Activated effector memory CD4-positive, alpha-beta T cell treated with anti-CD3 and anti-CD28 coated beads, Interleukin-2, amount 50 U/mL, for 16 hours (primary cell): Measurements from ENCODE around the gene TIMP1.

Experiments
- DNase-seq: peaks from one replicate; pipeline ENCODE4 v3.0.0-alpha.2; 2020

TIMP1 gene

DNA sequence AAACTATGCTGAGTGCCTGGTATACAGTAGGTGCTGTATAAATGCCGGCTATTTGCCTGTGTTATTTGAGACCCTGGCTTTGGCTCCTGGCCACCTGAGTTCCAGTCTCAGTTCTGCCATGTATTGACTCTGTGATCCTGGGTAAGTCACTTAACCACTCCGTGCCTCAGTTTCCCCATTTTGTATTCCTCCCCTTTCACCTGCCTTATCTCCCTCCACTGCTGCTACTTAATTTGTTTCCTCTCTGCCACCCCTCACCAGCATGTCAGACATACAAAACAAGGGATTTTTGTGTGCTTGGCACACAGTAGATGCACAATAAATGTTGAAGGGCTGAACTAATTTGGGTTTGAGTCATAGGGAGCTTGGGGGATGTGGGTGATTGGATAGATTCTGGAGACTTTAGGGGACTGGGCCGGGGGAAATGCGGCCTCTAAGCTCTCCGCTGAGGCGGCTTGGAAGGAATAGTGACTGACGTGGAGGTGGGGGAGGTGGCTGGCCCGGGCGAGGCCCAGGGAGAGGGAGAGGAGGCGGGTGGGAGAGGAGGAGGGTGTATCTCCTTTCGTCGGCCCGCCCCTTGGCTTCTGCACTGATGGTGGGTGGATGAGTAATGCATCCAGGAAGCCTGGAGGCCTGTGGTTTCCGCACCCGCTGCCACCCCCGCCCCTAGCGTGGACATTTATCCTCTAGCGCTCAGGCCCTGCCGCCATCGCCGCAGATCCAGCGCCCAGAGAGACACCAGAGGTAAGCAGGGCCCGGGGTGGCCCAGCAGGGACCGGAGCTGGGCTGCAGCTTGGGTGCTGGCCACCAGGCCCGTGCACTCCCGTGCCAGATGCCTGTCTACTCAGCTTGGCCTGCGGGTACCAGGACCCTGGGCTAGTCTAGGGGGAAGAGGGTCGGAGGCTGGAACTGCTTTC lies at the start of gene TIMP1:
TIMP1 (plus strand) TSS at position 706 of the 917 bp plus-strand sequence. CDS start 980 bp downstream, outside the sequence.
- DNase-seq, result peak; percentile 92

DNA sequence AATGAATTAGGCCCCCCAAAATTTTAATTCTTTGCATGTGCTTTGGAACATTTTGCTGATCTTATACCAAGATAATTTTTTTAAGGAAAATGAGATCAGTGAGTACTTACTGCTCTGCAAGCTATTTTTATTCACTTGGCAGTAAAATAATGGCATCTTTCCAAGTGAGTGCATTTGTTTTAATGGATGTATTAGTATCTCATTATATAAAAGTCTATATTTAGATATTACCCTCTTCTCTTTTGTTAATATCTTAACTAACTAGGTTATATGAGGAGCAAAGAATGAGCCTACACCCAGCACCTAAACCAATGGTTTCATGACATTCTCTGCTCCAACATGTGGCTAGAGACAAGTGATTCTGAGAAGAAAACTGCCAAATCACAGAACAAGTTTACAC lies 42.4 kb upstream of the TIMP1 start:
- no peak for DNase-seq

DNA sequence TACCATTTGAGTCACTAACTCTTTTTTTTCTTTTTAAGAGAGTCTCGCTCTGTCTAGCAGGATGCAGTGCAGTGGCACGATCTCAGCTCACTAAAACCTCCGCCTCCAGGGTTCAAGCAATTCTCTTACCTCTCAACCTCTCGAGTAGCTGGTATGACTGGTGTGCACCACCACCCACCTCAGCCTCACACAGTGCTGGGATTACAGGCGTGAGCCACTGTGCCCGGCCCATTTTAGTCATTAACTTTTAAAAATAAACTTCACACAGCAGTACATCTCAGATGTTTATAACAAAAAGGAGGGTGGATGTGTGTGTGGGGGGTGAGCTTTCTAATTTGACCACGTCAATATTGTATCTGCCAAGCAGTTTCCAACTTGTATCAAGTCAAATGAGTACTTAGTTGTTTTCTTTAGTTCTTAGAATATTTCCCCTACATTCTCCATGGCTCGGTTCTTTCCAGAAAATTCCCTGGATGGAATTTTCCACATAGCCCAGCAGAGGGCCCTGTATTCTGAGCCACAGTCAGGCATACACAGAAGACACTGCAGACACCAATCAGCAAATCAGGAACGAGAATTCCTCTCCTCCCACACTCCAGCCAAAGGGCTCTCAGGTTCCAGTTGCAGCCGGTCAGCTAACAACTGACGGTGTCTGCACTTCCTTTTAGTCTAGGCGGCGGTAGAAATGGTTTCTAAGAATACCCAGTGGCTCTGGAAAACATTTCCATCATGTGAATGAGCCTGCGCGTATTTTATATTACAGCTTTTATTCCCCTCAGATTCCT lies 41.3 kb upstream of the TIMP1 start:
- DNase-seq, result no peak

DNA sequence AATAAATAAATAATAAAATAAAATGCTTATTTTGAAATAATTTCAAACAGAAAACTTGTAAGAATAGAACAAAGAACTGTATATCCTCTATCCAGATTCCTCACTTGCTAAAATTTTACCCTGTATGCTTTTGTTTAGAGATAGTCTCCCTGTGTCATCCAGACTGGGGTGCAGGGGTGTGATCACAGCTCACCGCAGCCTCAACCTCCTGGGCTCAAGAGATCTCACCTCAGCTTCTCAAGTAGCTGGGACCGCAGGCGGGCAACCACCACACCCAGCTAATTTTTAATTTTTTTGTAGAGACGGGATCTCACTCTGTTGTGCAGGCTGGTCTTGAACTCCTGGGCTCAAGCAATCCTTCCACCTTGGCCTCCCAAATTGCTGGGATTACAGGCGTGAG lies 38.7 kb upstream of the TIMP1 start:
- DNase-seq, result no peak

DNA sequence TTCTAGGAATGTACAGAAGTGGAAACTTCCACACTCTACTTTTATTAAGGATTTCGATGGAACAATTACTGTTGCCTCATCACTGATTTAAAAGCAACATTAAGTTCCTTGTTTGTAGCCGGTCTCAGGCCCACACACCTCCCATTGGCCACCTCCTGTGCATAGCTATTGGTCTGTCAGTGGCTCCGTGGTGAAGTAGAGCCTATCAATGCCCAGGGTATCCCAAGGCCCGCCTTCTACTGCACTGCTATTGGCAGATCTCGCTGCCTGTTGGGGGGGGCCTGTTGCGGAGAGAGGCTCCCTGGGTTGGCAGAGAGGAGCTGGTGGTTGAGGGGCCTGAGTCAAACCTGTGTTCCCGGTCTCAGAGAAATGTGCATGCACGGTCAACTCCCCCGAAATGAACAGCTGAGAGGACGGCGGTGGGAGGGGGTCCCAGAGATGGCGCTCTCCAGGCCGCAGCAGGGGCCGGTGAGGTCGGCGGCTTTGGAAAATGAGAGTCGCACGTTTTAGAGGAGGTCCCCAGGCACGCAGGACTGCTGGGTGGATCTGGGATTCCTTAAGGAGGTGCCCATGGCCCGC lies 26.1 kb upstream of the TIMP1 start:
- DNase-seq, result peak; percentile 93

DNA sequence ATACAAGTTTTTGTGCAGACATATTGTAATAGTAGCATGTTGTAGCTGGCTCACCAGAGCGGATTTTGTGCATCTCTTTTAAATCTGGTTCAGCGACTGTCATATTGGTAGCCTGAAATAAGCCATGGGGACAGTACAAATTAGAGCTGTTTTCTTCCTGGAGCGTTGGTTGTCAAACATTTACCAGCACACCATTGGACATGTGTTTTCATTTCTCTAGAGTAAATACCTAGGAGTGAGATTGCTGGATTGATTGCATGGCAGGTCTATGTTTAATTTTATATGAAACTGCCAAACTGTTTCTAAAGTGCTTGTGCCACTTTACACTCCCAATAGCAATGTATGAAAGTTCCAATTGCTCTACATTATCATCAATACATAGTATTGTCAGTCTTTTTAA lies 23.8 kb upstream of the TIMP1 start:
- DNase-seq, result no peak

DNA sequence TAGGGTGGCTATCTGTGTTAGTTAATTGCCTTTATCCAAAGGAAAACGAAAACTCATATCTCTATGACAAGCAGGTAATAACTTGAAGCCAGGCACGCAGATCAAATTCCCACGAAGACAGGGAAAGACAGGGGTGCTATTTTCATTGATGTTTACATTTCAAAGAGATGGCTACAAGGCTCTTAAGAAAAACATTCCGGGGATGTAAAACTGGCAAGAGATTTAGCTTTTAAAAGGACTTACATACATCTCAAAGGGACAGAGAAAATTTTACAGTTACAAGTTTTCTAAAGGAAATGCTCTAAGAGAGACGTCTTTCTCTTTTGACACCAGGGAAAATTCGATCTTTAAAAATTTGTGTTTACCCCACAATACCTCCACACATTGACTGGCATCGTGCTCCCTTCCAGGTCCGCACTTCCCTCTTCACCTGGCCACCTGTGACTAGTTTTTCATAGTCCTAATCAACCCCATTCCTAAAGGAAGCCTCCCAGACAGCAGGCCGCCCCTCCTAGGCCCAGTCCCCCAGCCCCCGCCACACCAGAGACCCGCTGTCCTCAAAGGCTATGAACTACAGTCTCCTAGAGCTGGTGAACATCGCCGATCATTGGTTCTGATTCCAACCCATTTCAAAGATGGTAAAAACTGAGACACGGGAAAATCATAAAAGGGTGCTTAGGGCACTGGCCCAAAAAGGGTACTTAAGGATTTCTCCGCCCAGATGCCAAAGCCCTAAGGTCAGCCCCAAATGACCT lies 21.9 kb upstream of the TIMP1 start:
- DNase-seq, result no peak

DNA sequence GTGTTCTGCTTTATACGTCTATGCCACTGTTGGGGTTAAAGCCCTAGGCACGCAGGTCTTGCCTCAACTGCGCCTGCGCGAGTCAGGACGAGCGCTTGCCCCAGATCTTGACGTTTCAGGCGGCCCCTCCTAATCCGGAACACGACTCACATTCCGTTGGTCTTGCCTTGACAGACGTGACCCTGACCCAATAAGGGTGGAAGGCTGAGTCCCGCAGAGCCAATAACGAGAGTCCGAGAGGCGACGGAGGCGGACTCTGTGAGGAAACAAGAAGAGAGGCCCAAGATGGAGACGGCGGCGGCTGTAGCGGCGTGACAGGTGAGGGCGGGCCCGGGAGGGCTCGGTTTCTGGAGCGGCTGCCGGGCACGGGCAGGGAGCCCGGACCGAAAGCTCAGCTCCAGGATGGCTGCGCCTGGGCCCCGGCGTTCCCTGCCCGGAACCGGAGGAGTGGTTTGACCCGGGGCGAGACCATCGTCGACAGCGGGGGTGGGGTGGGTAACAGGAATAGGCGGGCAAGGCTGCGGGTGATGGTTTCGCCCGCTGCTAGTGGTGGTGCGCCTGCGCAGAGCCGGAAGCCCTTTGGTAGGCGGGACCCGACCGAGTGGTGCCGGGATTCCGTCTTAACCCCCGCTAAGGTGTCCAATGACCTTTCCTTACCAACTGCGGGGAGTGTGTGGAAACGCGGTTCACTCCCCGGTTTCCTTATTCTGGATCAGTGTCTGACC lies 21.1 kb upstream of the TIMP1 start, which contains the start of gene ARAF:
ARAF (plus strand) TSS at position 272 of the 725 bp plus-strand sequence. CDS start 1,763 bp downstream, outside the sequence.
- DNase-seq, result peak; percentile 97

DNA sequence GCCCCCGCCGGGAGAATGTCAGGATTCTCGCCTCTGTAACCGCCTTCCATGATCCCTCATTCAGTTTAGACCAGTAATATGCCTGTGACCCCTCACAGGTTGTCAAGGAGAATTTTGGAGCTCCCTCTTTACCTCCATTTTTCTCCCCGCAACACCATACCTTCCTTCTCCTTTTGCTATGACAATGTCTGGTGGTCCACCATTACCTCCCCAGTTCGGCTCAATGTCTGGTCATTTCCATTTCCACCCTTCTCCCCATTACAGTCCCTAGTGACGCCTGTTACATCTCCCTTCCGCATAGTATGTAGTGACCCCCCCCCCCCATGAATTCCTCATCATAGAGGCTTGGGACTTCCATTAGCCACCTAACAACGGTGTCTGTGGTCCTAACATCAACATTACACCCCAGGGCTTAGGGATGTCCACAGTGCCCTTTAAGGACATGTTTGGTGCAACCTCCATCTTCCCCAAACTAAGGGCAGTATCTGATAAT lies 20.5 kb upstream of the TIMP1 start:
- DNase-seq, result no peak

DNA sequence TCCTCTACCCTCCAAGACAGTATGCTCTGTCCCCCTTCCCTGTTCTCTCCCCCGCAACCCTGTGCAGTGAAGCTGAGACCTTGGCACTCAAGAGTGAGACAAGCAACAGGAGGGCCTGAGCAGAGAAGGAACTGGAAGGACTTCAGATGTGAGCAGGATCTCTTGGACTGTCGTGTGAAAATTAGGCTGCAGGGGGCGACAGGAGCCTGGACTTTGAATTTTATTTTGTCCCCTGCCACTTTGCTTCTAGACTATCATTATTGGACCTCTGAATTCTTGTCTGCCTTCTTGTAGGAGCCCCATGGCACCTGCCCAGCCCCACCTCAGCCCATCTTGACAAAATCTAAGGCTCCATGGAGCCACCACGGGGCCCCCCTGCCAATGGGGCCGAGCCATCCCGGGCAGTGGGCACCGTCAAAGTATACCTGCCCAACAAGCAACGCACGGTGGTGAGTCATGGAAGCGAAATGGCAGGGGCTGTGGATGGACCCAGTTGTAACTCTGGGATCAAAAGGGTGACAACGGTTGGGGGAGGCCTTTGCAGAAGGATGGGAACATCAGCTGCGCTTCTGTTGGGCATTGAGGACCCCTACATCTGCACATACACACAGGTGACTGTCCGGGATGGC lies 19.5 kb upstream of the TIMP1 start:
- DNase-seq, result peak; percentile 68

DNA sequence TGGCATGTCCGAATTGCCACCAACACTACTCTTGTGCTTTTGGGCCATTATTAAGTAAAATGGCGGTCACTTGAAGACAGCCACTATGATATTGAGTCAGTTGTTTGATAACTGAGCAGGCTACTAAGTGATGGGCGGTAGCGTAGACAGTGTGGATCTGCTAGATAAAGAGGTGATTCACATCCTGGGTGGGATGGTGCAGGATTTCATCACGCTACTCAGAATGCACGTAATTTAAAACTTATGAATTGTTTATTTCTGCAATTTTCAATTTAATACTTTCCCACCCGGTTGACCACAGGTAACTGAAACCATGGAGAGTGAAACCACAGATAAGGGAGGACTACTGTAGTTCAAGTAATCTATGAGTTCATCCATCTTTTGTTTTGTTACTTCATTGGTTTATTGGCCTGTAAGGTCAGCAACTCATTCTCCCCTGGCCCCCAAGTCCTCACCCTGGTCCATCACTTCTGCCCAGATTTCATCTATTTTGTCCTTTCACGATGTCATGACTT lies 18.4 kb upstream of the TIMP1 start:
- no peak for DNase-seq

DNA sequence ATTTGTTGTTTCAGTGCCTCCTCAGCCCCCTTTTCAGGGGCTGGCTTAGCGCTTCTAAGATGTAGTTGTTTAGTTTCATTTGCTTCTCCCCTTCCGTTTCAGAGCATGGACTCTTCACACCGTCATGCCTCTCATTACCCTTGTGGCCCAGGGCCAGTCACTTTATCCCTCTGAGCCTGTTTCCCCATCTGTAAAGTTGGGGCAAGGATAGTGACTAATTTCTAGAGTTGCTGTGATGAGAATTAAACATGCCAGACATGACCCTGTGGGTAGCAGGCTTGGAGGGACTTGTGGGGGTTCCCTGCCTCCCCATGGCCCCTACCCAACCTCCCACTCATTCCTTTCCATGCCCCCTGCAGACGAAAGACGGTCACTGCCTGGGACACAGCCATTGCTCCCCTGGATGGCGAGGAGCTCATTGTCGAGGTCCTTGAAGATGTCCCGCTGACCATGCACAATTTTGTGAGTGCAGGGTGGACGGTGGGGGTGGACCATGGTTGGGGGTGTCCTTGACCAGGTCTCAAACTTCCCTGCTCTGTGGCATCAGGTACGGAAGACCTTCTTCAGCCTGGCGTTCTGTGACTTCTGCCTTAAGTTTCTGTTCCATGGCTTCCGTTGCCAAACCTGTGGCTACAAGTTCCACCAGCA lies 17.7 kb upstream of the TIMP1 start:
- DNase-seq, result no peak

DNA sequence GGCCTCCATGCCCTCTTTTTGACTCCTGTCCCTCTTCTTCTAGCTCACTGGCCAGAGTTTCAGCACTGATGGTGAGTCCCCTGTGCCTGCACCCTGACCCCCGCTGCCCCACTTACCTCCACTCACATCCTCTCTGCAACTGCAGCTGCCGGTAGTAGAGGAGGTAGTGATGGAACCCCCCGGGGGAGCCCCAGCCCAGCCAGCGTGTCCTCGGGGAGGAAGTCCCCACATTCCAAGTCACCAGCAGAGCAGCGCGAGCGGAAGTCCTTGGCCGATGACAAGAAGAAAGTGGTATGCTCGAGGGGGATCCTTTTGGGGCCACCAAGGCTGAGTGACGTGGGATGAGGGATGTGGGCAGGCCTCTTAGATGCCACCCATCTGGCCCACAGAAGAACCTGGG lies 15.4 kb upstream of the TIMP1 start:
- no peak for DNase-seq

DNA sequence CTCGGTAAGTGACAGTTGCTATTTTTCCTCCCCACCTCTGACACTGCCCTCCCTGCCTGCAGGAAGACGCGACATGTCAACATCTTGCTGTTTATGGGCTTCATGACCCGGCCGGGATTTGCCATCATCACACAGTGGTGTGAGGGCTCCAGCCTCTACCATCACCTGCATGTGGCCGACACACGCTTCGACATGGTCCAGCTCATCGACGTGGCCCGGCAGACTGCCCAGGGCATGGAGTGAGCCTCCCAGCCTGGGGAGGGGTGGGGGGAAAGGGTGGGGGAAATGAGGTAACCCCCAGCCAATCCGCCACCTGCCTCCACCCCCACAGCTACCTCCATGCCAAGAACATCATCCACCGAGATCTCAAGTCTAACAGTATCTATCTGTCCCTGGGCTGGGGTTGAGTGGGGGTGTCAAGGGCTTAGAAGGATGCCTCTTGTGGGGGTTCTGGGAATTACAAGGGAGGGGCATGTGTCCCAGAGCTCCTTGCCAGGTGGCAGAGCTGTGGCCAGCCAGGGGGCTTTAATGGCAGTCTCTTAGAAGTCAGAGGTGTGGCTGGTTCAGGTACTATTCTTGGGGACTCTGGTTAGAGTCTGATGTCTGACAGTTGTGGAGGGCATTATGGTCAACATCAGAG lies 13.5 kb upstream of the TIMP1 start:
- DNase-seq, result no peak

DNA sequence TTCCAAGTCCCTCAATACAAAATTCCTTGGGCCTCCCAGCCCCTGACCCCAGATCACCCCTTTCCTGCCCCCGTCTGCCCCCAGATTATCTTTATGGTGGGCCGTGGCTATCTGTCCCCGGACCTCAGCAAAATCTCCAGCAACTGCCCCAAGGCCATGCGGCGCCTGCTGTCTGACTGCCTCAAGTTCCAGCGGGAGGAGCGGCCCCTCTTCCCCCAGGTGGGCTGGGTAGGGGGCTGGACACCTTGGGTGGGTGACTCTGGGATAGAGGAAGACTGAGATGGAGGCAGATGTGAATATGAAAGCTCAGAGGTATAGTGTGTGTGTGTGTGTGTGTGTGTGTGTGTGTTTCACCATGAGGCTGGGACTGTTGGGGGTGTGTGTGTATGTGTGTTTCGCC lies 11.4 kb upstream of the TIMP1 start:
- DNase-seq, result no peak

DNA sequence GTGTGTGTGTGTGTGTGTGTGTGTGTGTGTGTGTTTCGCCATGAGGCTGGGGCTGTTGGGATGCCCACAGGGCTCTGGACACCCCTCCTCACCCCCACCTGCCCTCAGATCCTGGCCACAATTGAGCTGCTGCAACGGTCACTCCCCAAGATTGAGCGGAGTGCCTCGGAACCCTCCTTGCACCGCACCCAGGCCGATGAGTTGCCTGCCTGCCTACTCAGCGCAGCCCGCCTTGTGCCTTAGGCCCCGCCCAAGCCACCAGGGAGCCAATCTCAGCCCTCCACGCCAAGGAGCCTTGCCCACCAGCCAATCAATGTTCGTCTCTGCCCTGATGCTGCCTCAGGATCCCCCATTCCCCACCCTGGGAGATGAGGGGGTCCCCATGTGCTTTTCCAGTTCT lies 11.0 kb upstream of the TIMP1 start:
- no peak for DNase-seq

DNA sequence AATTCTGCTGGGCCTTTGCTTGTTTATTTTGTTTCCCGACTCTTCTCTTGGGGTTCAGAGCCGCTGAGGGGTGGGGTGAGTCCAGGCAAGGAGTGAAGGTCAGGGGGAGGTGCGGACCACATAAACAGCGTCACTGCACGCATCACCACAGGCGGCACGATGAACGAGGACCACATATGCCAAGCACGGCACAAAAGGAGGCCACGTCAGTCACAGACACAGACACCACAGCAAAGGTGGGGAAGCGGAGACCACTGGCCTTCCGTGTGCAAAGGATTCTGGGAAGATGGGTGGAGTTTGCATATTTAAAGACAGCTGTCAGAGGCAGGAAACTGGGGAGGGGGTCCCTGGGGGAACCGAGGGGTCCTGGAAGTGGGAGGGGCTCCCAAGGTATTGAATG lies 10.3 kb upstream of the TIMP1 start:
- no peak for DNase-seq

DNA sequence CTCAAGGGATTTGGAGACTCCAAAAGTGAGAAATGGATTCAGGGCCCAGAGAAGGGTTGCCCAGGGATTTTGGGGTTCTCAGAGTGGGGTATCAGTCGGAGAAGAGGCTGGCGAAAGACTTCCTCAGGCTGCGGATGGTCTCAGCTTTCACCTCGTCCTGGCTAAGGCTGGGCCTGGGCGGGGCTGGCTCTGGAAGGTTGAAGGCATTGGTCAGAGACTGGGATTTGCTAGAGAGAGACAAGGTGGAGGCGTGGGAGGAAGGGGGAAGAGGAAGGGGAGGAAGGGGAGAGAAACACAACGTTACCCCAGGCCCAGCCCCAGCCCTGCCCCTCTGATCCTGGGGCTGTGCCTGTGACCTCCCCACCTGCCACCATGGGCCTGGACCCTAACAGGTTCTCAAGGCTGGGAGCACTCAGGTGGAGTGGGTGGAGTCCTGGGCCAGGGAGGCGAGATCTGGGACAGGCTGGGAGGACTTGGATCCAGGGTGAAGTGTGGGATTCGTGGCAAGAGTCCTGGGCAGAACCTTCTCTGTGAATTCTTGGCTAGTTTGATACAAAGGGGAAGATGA lies 9.4 kb upstream of the TIMP1 start:
- no peak for DNase-seq

DNA sequence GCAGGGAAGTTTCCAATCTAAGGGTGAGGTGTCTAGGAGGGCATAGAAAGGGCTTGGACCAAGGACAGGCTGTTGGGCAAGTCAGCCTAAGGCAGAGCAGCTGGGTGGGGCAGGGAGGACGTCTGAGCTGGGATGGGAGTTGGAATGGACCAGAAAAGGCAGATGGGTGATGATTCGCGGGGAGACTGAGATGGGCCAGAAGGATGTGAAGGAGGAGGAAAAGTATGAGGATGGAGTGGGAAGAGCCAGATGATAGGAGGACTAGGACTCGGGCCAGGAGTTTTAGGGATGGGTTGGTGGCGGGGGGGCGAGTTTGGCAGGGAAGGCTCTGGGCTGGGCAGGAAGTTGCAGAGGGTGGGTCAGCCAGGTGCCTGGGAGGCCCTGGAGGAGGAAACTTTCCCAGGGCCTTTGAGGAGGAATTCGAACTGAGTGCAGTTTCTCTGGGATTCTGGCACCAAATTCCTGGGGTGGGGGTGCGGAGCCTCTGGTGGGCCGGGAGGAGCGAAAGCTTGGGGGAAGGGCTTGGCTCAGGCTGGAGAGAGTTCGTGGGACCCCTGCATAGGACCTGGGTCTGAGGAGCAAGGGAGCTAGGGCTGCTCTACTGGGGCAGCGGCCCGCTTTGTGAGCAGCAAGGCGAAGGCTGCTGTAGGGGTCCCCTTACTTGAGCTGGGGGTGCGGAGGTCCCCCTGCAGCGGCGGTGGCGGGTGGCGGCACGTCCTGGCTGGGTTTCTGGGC lies 8.7 kb upstream of the TIMP1 start:
- no peak for DNase-seq
